Upper lobe of left lung (tissue), 4 donors: Measurements from ENCODE around the gene TP53I11.

ENCODE experiments used
- EP300 ChIP-seq, 4 donors: sonication (generic); formaldehyde crosslinking; IDR thresholded peaks; one replicate each; pipeline ENCODE4 v1.5.1; 2017; ENCODE audit warnings: antibody characterized with exemption in 4 of 4, control low read depth in 2 of 4
- POLR2AphosphoS5 ChIP-seq, 2 donors: sonication (generic); formaldehyde crosslinking; IDR thresholded peaks; one replicate each; pipeline ENCODE4 v1.5.1; 2017; ENCODE audit warnings: antibody characterized with exemption in 2 of 2

- no peak for TF ChIP-seq POLR2AphosphoS5 (IDR thresholded peaks at IDR 0.05)
- TF ChIP-seq EP300 (IDR thresholded peaks at IDR 0.05): no peak
These were observed 19.6 kb upstream of the TP53I11 start for GRCh38 chr11:44970293-44970692.
